Progenitor cell of endocrine pancreas (in vitro differentiated cells): ENCODE measurements around the gene RABGAP1L. TPM values are rescaled to one million over a fixed set of nuclear protein-coding genes. Genes with fewer than 3 reads are reported as not detected.

Experiments used
- DNase-seq: peaks from one replicate; pipeline ENCODE4 v3.0.0; 2021; ENCODE audit warnings: low spot score; ENCODE audit not compliant: unreplicated experiment
- H3K27ac Mint-ChIP-seq: 2 replicates; pipeline ENCODE4 v1.8.0; 2021; ENCODE audit warnings: mild to moderate bottlenecking, moderate library complexity, mixed read lengths
- H3K27me3 Mint-ChIP-seq: 2 replicates; pipeline ENCODE4 v1.8.0; 2021; ENCODE audit warnings: mixed read lengths
- H3K36me3 Mint-ChIP-seq: 2 replicates; pipeline ENCODE4 v1.8.0; 2022; ENCODE audit warnings: mixed read lengths; ENCODE audit not compliant: insufficient read depth
- H3K4me1 Mint-ChIP-seq: 2 replicates; pipeline ENCODE4 v1.8.0; 2021; ENCODE audit warnings: low read depth, mixed read lengths
- H3K4me3 Mint-ChIP-seq: 2 replicates; pipeline ENCODE4 v1.8.0; 2021; ENCODE audit warnings: low read depth, mild to moderate bottlenecking, moderate library complexity, mixed read lengths
- H3K9me3 Mint-ChIP-seq: 2 replicates; pipeline ENCODE4 v1.8.0; 2021; ENCODE audit warnings: low read depth, mixed read lengths
- CTCF ChIP-seq: fragments of 200-600 bp; sonication (generic); IDR thresholded peaks from one replicate; pipeline ENCODE4 v1.5.0; 2021; ENCODE audit warnings: antibody characterized with exemption, mild to moderate bottlenecking; ENCODE audit not compliant: unreplicated experiment
- total RNA-seq: library from RNA; stranded (reverse); gene quantifications from 2 replicates; pipeline ENCODE4 v1.2.1, GENCODE V29; 2021

The RABGAP1L gene
- total RNA-seq, 1 donor from 2014 or later = 55.2 TPM

GRCh38 chr1:174740249-174740968 lies 581.1 kb downstream of the RABGAP1L start:
- TF ChIP-seq CTCF = no peak
- Mint-ChIP-seq H3K4me3 (no peak overlapping the region), H3K4me1 (peaks cover 6% of the 10 kb centered on the region), H3K9me3 (no peaks in the 10 kb centered on the region), H3K27me3 (no peaks in the 10 kb centered on the region), H3K27ac (no peak overlapping the region), H3K36me3 (no peaks in the 10 kb centered on the region)
- DNase-seq = no peak

- H3K4me1 Mint-ChIP-seq = peaks cover 6% of the 10 kb centered on the region
- H3K36me3 Mint-ChIP-seq = no peaks in the 10 kb centered on the region
- no peaks in the 10 kb centered on the region for H3K27me3 Mint-ChIP-seq
- H3K9me3 Mint-ChIP-seq = no peaks in the 10 kb centered on the region
- no peak for DNase-seq
- TF ChIP-seq CTCF = no peak
- peak overlapping the region; percentile 12 for H3K27ac Mint-ChIP-seq
- no peak overlapping the region for H3K4me3 Mint-ChIP-seq
Observed at GRCh38 chr1:174742805-174743653, 583.7 kb downstream of the RABGAP1L start.

- H3K4me3 Mint-ChIP-seq = no peak overlapping the region
- H3K4me1 Mint-ChIP-seq = peaks cover 6% of the 10 kb centered on the region
- no peak overlapping the region for H3K27ac Mint-ChIP-seq
- H3K36me3 Mint-ChIP-seq = no peaks in the 10 kb centered on the region
- H3K9me3 Mint-ChIP-seq = no peaks in the 10 kb centered on the region
- TF ChIP-seq CTCF = peak; percentile 75
- H3K27me3 Mint-ChIP-seq = no peaks in the 10 kb centered on the region
- DNase-seq = no peak
Observed at GRCh38 chr1:174743654-174744561, 584.6 kb downstream of the RABGAP1L start.

- no peaks in the 10 kb centered on the region for H3K9me3 Mint-ChIP-seq
- peaks cover 6% of the 10 kb centered on the region for H3K4me1 Mint-ChIP-seq
- no peak overlapping the region for H3K4me3 Mint-ChIP-seq
- DNase-seq = no peak
- no peak overlapping the region for H3K27ac Mint-ChIP-seq
- no peaks in the 10 kb centered on the region for H3K27me3 Mint-ChIP-seq
- TF ChIP-seq CTCF = no peak
- no peaks in the 10 kb centered on the region for H3K36me3 Mint-ChIP-seq
Observed at GRCh38 chr1:174744886-174745285, 585.6 kb downstream of the RABGAP1L start.
